ENCODE measurements around the gene ZNF181. TPM values are rescaled to one million over a fixed set of nuclear protein-coding genes. Genes with fewer than 3 reads are reported as not detected.

The ZNF181 gene
- total RNA-seq, 2 donors from 2014 or later: 6.2 to 7.2 TPM

- DNase-seq: no peak
- Histone ChIP-seq H3K27ac (no peak overlapping the region), H3K4me1 (no peaks in the 10 kb centered on the region), H3K27me3 (no peaks in the 10 kb centered on the region), H3K9ac (ENCODE audit: low read depth in 2 of 2, low read length in 2 of 2) (no peak overlapping the region), H3K4me3 (no peak overlapping the region), H3K9me3 (no peaks in the 10 kb centered on the region), H3K36me3 (no peaks in the 10 kb centered on the region)
- no peak for TF ChIP-seq CTCF (IDR thresholded peaks at IDR 0.05)
- intact Hi-C loops (cut with DNase I): loop anchor here (5.0 kb wide), 1 partner anchor 98 kb away; the partner anchor contains the start of genes SCGB2B2 and ZNF302
These were observed 40.8 kb downstream of the ZNF181 start for GRCh38 chr19:34774857-34775256.

DNA sequence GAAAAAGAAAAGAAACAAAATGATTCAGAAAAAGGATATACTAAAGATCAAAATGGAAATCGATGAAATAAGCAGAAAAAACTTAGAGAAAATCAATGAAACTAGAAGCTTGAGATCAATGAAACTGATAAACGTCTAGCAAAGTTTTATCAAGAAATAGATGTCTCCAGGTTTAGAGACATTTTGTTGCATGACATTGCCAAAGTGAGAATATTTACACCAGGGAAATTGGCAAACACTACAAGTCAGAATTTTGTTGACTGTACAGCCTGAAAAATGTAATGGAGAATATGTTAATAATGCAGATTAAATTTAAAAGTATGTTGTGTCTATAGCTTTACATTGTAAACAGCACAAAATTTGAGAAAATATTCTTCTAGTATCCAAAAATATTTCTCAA lies 44.3 kb downstream of the ZNF181 start:
- TF ChIP-seq CTCF (IDR thresholded peaks at IDR 0.05): no peak

GRCh38 chr19:34779652-34780051 lies 45.6 kb downstream of the ZNF181 start:
- Histone ChIP-seq H3K36me3 (no peaks in the 10 kb centered on the region), H3K27me3 (no peaks in the 10 kb centered on the region), H3K27ac (no peak overlapping the region), H3K9ac (ENCODE audit: low read depth in 2 of 2, low read length in 2 of 2) (no peak overlapping the region), H3K4me3 (no peak overlapping the region), H3K4me1 (no peaks in the 10 kb centered on the region), H3K9me3 (no peaks in the 10 kb centered on the region)
- no peak for DNase-seq
- intact Hi-C loops (cut with DNase I): no loop called here
- no peak for TF ChIP-seq CTCF (IDR thresholded peaks at IDR 0.05)

More for the DNA sequence above, 44.3 kb downstream of the ZNF181 start:
- Histone ChIP-seq H3K4me1 (no peaks in the 10 kb centered on the region), H3K4me3 (no peak overlapping the region), H3K27ac (no peak overlapping the region), H3K36me3 (no peaks in the 10 kb centered on the region), H3K9ac (ENCODE audit: low read depth in 2 of 2, low read length in 2 of 2) (no peak overlapping the region), H3K27me3 (no peaks in the 10 kb centered on the region), H3K9me3 (no peaks in the 10 kb centered on the region)
- intact Hi-C loops (cut with DNase I): no loop called here
- DNase-seq: no peak

DNA sequence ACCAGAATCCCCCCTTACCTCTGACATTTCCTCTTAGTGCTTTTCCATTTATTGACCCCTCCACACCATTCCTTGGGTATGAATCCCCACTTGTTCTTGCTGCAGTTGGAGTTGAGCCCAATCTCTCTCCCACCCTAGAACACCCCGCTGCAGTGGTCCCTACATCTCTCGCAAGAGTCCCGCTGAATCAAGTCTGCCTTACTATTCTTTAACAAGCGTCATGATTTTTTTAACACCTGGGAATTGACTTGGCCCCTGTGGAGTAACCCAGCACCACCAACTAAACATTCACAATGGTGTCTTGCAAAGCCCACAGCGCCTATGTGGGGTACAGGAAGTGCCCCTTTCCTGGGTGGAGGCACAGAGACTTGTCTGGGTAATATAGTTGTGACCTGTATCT lies 52.2 kb downstream of the ZNF181 start:
- no peak for DNase-seq
- Histone ChIP-seq H3K9me3 (no peaks in the 10 kb centered on the region), H3K27me3 (no peaks in the 10 kb centered on the region), H3K27ac (no peak overlapping the region), H3K36me3 (no peaks in the 10 kb centered on the region), H3K4me3 (no peak overlapping the region), H3K9ac (ENCODE audit: low read depth in 2 of 2, low read length in 2 of 2) (no peak overlapping the region), H3K4me1 (no peaks in the 10 kb centered on the region)
- TF ChIP-seq CTCF (IDR thresholded peaks at IDR 0.05): no peak
- intact Hi-C loops (cut with DNase I): no loop called here

DNA sequence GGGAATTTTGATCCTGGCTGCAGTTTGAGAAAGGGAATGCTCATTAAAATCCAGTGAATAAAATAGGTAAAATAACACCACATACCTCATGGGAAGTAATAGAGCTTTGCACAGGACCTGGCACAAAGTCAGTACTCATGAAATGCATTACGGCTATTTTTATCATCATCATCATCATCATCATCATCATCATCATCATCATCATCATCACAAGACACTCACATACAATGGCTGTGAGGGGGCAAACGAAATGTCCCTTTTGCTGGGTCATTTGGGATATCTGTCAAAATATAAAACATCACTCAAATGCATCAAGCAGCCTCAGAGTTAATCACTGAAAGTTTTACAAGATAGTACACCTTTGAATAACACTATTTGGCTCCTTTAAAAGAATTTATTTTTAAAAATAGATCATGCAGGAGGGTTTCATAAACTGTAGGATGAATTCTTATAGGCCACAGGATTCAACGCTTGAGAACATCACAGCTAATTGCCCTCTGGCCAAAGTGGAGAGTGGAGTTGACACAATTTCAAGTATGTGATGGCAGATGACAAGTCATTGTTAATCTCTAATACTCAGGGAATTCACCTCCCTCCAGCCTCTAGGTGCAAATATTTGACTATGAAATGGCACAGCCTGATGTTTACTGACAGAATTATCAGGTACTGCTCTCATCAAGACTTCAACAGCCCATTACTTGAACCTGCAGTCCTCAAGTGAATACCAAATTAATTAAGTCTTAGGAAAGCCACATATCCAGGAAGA lies 53.2 kb downstream of the ZNF181 start:
- no peak overlapping the region for H3K4me3 ChIP-seq
- no peaks in the 10 kb centered on the region for H3K27me3 ChIP-seq
- intact Hi-C loops (cut with DNase I): no loop called here
- H3K4me1 ChIP-seq: no peaks in the 10 kb centered on the region
- no peak for DNase-seq
- TF ChIP-seq CTCF (IDR thresholded peaks at IDR 0.05): no peak
- H3K27ac ChIP-seq: no peak overlapping the region
- no peaks in the 10 kb centered on the region for H3K36me3 ChIP-seq
- no peak overlapping the region for H3K9ac ChIP-seq (ENCODE audit: low read depth in 2 of 2, low read length in 2 of 2)
- no peaks in the 10 kb centered on the region for H3K9me3 ChIP-seq
